Activated CD4-positive, alpha-beta T cell treated with anti-CD3 and anti-CD28 coated beads for 1 hour (primary cell): Measurements from ENCODE around the gene UBE2O.

Experiments
- DNase-seq: peaks from one replicate; pipeline ENCODE4 v3.0.0-alpha.2; 2020

Gene UBE2O

GRCh38 chr17:76410328-76410965 lies 42.5 kb downstream of the UBE2O start:
- DNase-seq = no peak

GRCh38 chr17:76408037-76408849 lies 44.7 kb downstream of the UBE2O start:
- peak; percentile 54 for DNase-seq

DNA sequence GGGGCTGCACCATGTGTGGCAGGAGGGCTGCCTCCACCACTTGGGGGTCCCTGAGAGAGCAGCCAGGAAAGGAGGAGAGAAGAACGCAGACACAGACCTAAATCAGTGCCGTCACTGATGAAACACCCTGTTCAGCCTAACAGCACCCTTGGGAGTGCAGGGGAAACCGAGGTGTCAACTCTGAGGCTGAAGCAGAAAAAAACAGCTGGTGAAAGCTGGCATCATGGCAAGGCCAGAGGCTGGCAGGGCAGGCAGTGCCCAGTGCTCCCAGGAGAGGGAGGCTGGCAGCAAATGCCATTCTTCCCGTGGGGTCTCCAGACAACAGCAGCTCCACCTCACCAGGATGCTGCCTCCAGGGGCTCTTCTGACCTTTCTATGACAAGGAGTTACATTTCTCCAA lies 45.4 kb downstream of the UBE2O start:
- no peak for DNase-seq

DNA sequence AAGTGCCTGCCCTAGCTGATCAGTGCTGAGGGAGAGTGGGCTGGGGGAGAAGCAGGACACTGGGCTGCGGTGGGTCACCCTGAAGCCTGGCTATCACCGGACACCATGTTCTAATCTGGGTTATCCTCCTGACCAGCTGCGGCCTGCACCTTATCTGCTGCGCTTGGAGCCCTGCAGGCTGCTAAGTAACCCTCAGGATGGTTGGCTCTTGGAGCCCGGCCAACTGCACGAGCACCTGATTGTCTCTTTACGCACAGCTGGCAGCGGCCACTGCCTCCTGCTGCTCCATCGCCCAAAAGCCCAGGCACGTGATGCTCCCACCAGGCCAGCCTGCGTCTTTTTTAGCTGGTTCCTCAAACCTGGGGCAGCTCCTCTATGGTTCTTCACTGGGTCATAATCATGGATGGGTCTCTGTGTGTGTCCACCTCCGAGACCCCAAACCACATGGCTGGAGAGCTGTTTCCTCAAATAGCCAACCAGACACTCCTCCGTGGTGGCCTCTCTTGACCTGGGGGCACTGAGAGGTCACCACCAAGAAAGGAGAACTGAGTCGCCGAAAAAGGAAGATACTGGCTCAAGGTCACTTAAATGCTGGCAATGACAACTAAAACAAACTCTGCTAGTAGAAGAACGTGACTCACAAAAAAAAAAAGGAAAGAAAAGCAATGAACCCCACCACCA lies 46.8 kb downstream of the UBE2O start:
- no peak for DNase-seq

GRCh38 chr17:76405607-76405966 lies 47.4 kb downstream of the UBE2O start:
- no peak for DNase-seq

DNA sequence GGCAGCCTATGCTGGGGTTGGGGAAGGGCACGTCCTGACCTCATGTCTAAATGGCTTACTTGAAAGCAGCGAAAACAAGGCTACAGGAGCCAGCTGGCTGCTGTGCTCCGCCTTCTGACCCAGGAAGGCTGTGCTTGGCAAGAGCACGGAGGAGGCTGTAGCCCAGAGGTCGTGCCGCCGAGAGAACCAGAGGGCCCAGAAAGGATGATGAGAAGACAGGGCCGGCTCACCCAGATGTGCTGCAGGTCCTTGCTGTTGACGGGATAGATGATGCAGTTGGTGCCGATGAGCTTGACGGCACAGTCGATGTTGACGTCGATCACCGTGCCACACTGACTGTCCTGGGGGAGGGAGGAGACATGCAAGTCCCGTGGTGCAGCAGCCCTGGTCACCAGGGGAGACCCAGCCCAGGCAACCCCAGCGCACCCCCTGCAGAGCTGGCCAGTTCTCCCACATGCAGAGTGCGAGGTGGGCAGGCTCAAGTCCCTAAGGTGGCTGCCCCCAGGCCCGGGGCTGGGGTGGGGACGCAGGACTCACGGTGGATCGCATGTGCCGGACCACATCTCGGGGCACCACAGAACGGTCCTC lies 47.9 kb downstream of the UBE2O start:
- DNase-seq = no peak

GRCh38 chr17:76404256-76404655 lies 48.7 kb downstream of the UBE2O start:
- no peak for DNase-seq

- no peak for DNase-seq
These were observed 50.2 kb downstream of the UBE2O start for GRCh38 chr17:76402711-76403110.

DNA sequence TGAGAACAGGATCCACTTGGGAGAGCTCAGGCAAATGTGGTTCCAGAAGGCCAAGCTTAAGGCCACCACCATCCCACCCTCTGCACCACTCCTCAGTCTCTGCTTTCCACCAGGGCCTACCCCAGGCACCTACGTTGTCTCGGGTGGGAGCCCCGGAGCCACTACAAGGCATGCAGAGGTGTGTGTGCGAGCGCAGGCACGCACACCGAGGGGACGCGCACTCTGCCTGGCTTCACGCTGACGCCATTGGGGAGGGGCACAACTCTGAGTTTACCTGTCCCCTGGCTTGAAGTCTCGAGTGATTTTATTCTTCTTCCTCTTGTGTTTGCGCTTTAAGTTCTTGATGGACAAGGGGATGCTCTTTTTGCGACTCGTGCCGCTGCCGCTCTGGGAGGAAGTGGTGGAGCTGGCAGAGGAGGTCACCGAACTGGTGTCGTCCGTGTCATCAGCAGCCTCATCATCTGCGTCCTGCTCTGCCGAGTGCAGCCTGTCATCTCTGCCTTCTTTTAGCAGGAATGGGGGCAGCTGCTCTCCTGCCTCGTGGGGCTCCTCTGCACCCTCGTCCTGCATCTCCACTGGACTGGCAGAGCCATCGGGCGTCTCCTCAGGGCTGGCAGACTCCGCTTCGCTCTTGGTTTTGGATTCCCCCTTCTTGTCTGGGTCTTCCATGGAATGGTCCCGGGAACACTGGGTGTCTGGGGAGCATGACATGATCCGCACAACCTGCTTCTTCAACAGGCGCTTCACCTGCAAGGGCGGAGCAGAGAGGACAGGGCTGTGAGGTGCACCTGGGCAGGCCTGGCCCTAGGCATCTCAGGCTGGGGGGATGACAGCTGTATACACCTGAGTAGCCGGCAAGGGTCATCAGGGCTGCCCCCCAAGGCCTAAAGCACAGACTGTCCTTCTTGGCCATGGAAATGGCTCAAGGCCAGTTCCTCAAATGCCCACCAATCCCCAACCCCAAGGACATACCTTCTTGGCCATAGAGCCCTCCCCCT lies 53.5 kb downstream of the UBE2O start:
- DNase-seq = no peak

DNA sequence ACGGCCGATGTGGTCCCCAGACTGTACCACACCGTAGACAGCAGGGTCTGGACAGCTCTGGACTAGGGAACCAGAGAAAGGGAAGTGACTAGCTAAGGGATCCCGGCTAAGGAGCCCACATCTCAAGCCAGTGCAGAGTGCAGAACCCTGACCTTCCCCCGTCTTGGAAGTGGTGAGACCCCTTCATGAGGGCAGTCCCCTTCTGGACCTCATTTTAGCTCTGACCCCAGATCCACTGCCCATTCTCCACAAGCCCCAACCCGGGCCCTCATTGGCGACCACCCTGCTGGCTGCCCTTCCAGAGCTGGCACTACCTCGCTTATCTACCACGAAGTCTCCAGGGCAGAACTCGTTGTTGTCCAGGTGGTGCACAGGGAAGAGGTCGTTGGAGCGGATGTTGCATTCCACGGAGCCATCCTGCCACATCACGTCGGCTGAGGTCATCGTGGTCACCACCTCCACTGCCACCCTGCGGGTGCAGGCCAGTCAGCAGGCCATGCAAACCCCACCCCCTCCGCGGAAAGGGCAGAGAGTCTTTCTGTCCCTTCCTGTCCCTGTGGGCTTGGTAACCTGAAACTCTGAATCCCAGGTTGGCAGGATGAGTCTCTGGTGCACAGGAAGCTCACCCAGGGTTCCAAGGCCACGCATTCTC lies 54.3 kb downstream of the UBE2O start:
- DNase-seq = no peak

DNA sequence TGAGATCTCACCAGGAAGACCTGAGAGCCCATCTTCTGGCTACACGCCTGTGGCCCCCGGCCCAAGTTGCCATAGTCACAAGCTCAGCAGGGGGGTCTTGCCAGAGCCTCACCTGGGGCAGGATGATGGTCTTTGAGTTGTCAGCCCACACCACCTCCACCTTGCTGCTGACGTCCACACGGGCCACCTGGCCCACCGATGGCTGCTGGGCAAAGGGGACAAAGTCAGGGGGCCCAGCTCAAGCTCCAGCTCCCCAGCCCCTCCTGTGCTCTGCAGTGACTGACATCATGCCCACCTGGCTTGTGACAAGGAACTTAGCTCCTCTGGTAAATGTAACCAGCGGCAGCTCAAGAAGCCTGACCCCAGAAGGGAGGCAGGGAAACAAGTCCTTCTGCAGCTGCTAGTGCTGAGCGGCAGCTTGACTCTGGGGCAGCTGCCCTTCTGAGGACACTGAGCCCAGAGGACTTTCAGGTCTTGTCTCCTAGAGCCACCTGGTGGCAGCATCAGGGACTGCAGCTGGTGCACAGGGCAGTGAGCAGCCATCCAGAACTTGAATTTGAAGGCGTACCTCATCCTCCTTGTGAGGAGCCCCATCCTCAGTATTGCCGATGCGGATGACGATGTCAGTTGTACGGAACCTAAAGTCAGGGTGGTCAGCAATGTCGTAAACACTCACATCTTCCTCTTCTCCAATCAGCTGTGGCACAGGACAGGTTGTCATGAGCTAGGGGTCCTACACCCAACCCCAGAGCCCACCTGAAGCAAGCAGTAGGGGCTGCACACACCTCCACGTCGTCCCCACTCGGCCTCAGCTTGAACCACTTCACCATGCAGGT lies 55.0 kb downstream of the UBE2O start:
- DNase-seq = peak; percentile 78

- no peak for DNase-seq
These were observed 55.8 kb downstream of the UBE2O start for GRCh38 chr17:76397184-76397583.

GRCh38 chr17:76395980-76396379 lies 57.0 kb downstream of the UBE2O start:
- no peak for DNase-seq

- DNase-seq = no peak
These were observed 58.8 kb downstream of the UBE2O start for GRCh38 chr17:76394166-76394565.

GRCh38 chr17:76391200-76391715 lies 61.7 kb downstream of the UBE2O start:
- no peak for DNase-seq

GRCh38 chr17:76390003-76390421 lies 62.9 kb downstream of the UBE2O start:
- DNase-seq = no peak

GRCh38 chr17:76388966-76389888 lies 63.7 kb downstream of the UBE2O start:
- DNase-seq = no peak

DNA sequence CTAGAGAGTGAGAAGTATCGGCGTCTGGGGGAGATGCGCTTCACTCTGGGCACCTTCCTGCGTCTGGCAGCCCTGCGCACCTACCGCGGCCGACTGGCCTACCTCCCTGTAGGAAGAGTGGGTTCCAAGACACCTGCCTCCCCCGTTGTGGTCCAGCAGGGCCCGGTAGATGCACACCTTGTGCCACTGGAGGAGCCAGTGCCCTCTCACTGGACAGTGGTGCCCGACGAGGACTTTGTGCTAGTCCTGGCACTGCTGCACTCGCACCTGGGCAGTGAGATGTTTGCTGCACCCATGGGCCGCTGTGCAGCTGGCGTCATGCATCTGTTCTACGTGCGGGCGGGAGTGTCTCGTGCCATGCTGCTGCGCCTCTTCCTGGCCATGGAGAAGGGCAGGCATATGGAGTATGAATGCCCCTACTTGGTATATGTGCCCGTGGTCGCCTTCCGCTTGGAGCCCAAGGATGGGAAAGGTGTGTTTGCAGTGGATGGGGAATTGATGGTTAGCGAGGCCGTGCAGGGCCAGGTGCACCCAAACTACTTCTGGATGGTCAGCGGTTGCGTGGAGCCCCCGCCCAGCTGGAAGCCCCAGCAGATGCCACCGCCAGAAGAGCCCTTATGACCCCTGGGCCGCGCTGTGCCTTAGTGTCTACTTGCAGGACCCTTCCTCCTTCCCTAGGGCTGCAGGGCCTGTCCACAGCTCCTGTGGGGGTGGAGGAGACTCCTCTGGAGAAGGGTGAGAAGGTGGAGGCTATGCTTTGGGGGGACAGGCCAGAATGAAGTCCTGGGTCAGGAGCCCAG lies 65.8 kb downstream of the UBE2O start:
- DNase-seq = no peak
